Measurements from ENCODE around the gene COBL. TPM values are rescaled to one million over a fixed set of nuclear protein-coding genes. Genes with fewer than 3 reads are reported as not detected.

The COBL gene, protein sequence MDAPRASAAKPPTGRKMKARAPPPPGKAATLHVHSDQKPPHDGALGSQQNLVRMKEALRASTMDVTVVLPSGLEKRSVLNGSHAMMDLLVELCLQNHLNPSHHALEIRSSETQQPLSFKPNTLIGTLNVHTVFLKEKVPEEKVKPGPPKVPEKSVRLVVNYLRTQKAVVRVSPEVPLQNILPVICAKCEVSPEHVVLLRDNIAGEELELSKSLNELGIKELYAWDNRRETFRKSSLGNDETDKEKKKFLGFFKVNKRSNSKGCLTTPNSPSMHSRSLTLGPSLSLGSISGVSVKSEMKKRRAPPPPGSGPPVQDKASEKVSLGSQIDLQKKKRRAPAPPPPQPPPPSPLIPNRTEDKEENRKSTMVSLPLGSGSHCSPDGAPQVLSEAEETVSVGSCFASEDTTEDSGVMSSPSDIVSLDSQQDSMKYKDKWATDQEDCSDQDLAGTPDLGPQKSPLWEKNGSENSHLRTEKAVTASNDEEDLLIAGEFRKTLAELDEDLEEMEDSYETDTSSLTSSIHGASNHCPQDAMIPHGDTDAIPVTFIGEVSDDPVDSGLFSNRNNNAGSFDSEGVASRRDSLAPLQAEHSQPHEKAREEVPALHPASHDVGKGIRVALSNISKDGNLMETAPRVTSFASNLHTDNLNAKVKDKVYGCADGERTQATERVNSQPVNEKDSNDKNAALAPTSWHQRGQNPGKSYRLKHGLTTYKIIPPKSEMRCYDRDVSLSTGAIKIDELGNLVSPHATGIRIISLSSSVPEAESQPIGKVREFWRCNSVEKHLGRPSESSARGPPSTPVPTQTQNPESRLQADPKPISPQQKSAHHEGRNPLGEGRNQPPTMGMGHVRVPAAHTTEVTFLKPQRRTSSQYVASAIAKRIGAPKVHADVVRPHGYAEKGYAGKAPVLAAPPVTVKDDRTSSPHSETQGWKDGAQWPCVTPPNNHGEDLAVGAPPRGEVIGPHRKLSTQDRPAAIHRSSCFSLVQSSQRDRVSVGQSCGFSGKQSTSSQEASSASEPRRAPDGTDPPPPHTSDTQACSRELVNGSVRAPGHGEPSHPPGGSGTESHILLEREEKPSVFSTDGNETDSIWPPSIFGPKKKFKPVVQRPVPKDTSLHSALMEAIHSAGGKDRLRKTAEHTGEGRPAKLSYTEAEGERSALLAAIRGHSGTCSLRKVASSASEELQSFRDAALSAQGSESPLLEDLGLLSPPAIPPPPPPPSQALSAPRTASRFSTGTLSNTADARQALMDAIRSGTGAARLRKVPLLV
- total RNA-seq (2021; fragmentation: NEBNext Ultra II Directional; extraction: Animal tissue kit (Norgen Biotek cat#: 25700)) (36.5 and 40.4 TPM in 2 replicates), polyA plus RNA-seq (2011; rRNA removed) (13.8 and 20.3 TPM in 2 replicates), polyA minus RNA-seq (2011; rRNA and poly(A)+ RNA removed) (40.8 and 57.2 TPM in 2 replicates)
- 20.7 TPM for polyA plus RNA-seq (2011; cell fraction: cytosol; rRNA removed)
- 44.2 TPM for polyA plus RNA-seq (2011; cell fraction: nucleus; rRNA removed)
- polyA plus RNA-seq (2012, experiment 1 of 2) = 24.1 to 31.8 TPM (median 27.2 TPM) in 4 replicates
- 7.2 TPM for polyA plus RNA-seq (2012, experiment 2 of 2)
- polyA plus RNA-seq (2013, experiment 1 of 2) = 17.9 TPM
- 15.9 TPM for polyA plus RNA-seq (2013, experiment 2 of 2)
- 26.1 TPM for polyA minus RNA-seq (2011; cell fraction: cytosol; rRNA and poly(A)+ RNA removed)
- 66.4 TPM for polyA minus RNA-seq (2011; cell fraction: nucleus; rRNA and poly(A)+ RNA removed)
- long read RNA-seq, experiment 1, partial matches to known transcripts = 20 of 27 reads
- long read RNA-seq, experiment 1, other reads (novel, unspliced or antisense) = 6 of 27 reads
- long read RNA-seq, experiment 2, partial matches to known transcripts = 0 of 2 reads
- long read RNA-seq, experiment 2, other reads (novel, unspliced or antisense) = 2 of 2 reads

DNA sequence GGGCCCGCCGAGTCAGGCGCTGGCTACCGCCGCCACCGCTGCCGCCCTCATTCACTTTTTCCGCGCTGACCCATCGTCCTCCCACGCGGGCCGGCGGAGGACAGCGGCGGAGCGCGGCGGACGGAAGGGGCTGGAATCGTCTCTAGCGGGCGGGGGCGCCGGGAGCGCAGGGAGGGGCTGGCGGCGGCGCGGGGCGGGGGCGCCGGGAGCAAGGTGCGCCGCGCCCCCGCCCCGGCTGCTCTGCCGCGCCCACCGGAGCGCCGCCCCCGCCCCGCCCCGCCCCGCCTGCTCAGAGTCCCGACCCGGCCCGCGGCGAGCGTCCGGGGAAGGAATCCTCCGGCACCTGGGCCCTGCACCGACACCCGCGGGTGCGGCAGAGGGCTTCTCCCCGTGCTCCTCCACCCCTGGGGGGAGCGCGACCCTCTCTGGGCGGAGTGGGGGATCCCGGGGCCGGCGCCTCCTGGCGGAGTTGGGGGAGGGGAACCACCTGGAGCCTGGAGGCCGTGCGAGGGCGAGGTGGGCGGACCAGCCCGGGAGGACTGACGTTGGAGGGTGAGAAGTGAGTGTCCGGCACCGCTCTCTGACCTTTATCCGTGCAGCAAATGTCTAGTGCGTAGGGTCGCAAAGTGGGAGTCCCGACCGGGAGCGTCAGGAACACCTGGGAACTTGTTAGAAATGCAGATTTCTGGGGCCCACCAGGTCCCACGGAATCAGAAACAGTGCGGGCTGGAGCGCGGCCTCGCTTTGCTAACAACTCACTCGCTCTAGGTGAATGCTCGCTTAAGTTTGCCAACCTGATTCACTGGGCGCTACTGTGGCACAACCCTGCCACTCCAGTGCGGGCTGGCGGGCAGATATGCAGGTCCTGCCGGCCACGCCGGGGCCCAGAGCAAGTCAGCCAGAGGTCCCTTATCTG is at the start of gene COBL:
TSS of gene COBL (minus strand) at position 144 of the 916 bp plus-strand sequence. CDS start 176 bp downstream, outside the sequence.
- H3K4me2 ChIP-seq (ENCODE audit: insufficient read depth in 1 of 2, low read depth in 2 of 2, low read length in 2 of 2) = peak within 1 kb of the TSS; percentile 83
- peak within 1 kb of the TSS; percentile 55 for H2BK120ac ChIP-seq (replicated peaks; ENCODE audit: low read depth, low read length)
- peaks cover 0 to 7% of the 10 kb centered on the region in 2 experiments for H4K20me1 ChIP-seq (replicated peaks in 1 of 2; ENCODE audit: control insufficient read depth in 1 of 2, insufficient read depth in 2 of 2, low read length in 2 of 2)
- no peak for FAIRE-seq
- no peak within 1 kb of the TSS for H3K56ac ChIP-seq (replicated peaks; ENCODE audit: insufficient read length, low read depth, low read length)
- H3K79me1 ChIP-seq (ENCODE audit: low read depth, low read length) = 0 out of 2 replicates have a peak, but pooled peaks cover 4% of the 10 kb centered on the region
- H2BK12ac ChIP-seq (ENCODE audit: low read depth, low read length) = peak within 1 kb of the TSS; percentile 80
- H2AK5ac ChIP-seq (ENCODE audit: low read depth, low read length) = no peak within 1 kb of the TSS
- peak in 1 of 2 experiments; percentile 85 for DNase-seq (ENCODE audit: low read depth in 1 of 2, low spot score in 2 of 2)
- ChIA-PET CTCF (ENCODE audit: partially characterized antibody) (no interaction called here), POLR2A (ENCODE audit: partially characterized antibody) (interaction anchor here (1.6 to 9.2 kb wide), 2 partner anchors 9 to 10 kb away, joined by 14 to 117 read pairs; no protein-coding TSS in a partner anchor)
- peak within 1 kb of the TSS; percentile 46 for H4K5ac ChIP-seq (ENCODE audit: insufficient read length, low read depth, low read length)
- H3K23ac ChIP-seq (ENCODE audit: insufficient read length) = no peak within 1 kb of the TSS
- H3K18ac ChIP-seq (ENCODE audit: extremely low read depth, low read length) = peak within 1 kb of the TSS; percentile 96
- peak within 1 kb of the TSS; percentile 67 for H3K14ac ChIP-seq (ENCODE audit: insufficient read length)
- peak within 1 kb of the TSS; percentile 49; the same call in 1 of the 2 replicates for H2BK20ac ChIP-seq (ENCODE audit: low read length)
- H3K9ac ChIP-seq (replicated peaks in 1 of 4; ENCODE audit: extremely low read depth in 1 of 4, low read depth in 3 of 4, low read length in 3 of 4) = peak within 1 kb of the TSS; percentile 49 to 88 (median 65)
- no peak within 1 kb of the TSS for H3K4ac ChIP-seq (replicated peaks; ENCODE audit: insufficient read length, low read depth, low read length)
- peak within 1 kb of the TSS; percentile 69; the same call in 1 of the 2 replicates for H2BK5ac ChIP-seq (ENCODE audit: low read depth, low read length)
- peak within 1 kb of the TSS; percentile 21; the same call in 1 of the 2 replicates for H2AFZ ChIP-seq (ENCODE audit: low read length)
- H3K9me3 ChIP-seq (ENCODE audit: insufficient read depth in 2 of 2, low read depth in 1 of 2, low read length in 1 of 2) = no peaks in the 10 kb centered on the region
- H4K91ac ChIP-seq (replicated peaks; ENCODE audit: insufficient read length, low read length) = peak within 1 kb of the TSS; percentile 81
- peak within 1 kb of the TSS; percentile 35; the same call in 1 of the 2 replicates for H3K27ac ChIP-seq (ENCODE audit: low read depth, low read length)
- H3K27me3 ChIP-seq (replicated peaks in 1 of 4; ENCODE audit: control insufficient read depth in 3 of 4, extremely low read depth in 1 of 4, insufficient read depth in 3 of 4, low read length in 3 of 4) = peaks cover 0 to 4% (median 1%) of the 10 kb centered on the region in 4 experiments; a peak in 4 of 7 replicates
- H3K79me2 ChIP-seq (ENCODE audit: control insufficient read depth in 1 of 2, insufficient read depth in 2 of 2, low read length in 2 of 2) = peaks cover 0 to 36% of the 10 kb centered on the region in 2 experiments; a peak in 3 of 4 replicates
- no peaks in the 10 kb centered on the region for H3K36me3 ChIP-seq (ENCODE audit: control insufficient read depth in 2 of 4, insufficient read depth in 4 of 4, low read length in 3 of 4)
- H3K4me3 ChIP-seq (ENCODE audit: extremely low read depth in 1 of 4, insufficient read depth in 2 of 4, low read depth in 3 of 4, low read length in 4 of 4) = peak within 1 kb of the TSS; percentile 71 to 78 (median 73)
- peaks cover 13% of the 10 kb centered on the region for H3K23me2 ChIP-seq (ENCODE audit: low read depth, low read length)
- 3% methylated on average over 48 of the region's 94 CpGs; no CpG with 5 or more reads in 1 of the 2 experiments for WGBS, 2 experiments (ENCODE audit: extremely low coverage in 1 of 2, insufficient coverage in 1 of 2, insufficient read length in 1 of 2, insufficient replicate concordance in 2 of 2, low coverage in 1 of 2, low lambda C conversion rate in 2 of 2, missing lambda C conversion rate in 1 of 2)
- peaks cover 2 to 19% (median 10%) of the 10 kb centered on the region in 4 experiments for H3K4me1 ChIP-seq (replicated peaks in 1 of 4; ENCODE audit: control insufficient read depth in 3 of 4, insufficient read depth in 4 of 4, low read length in 3 of 4)
- H2BK15ac ChIP-seq (ENCODE audit: low read length) = peak within 1 kb of the TSS; percentile 50; the same call in 1 of the 2 replicates
- peak within 1 kb of the TSS; percentile 77 for H4K8ac ChIP-seq (ENCODE audit: extremely low read depth, insufficient read depth, low read length)
- TF ChIP-seq BACH1 (IDR thresholded peaks at IDR 0.05; ENCODE audit: low read length) (peak; percentile 20; the same call in 1 of the 2 replicates), FOSL1 (IDR thresholded peaks at IDR 0.05; ENCODE audit: insufficient read depth, low read depth, low read length) (no peak)
